ENCODE measurements around the gene NKX6-2. TPM values are rescaled to one million over a fixed set of nuclear protein-coding genes. Genes with fewer than 3 reads are reported as not detected.

Gene NKX6-2
- total and polyA plus RNA-seq, 4 donors, result 0.07 to 7.1 TPM; not detected in 2

GRCh38 chr10:132808383-132809231, 22.7 kb upstream of the NKX6-2 start:
- no peak overlapping the region for H3K27ac ChIP-seq (ENCODE audit: low read depth in 1 of 2, low read length in 2 of 2)
- no peak overlapping the region for H3K4me3 ChIP-seq (ENCODE audit: low read depth in 1 of 3, low read length in 3 of 3)
- no peaks in the 10 kb centered on the region for H3K4me1 ChIP-seq (ENCODE audit: control insufficient read depth in 4 of 4, insufficient read depth in 4 of 4, low read length in 3 of 4)
- H3K9ac ChIP-seq (ENCODE audit: low read depth in 1 of 2, low read length in 2 of 2), result no peak overlapping the region
- no peaks in the 10 kb centered on the region for H3K36me3 ChIP-seq (ENCODE audit: control insufficient read depth in 4 of 4, insufficient read depth in 3 of 4, low read depth in 1 of 4, low read length in 3 of 4)
- peaks cover 0 to 4% (median 0%) of the 10 kb centered on the region in 4 donors for H3K27me3 ChIP-seq (ENCODE audit: control insufficient read depth in 4 of 4, insufficient read depth in 4 of 4, low read length in 3 of 4)
- no peaks in the 10 kb centered on the region for H3K9me3 ChIP-seq (ENCODE audit: control insufficient read depth in 4 of 4, low read length in 3 of 4)
- 69% methylated on average over 42 of the region's 42 CpGs for WGBS
- TF ChIP-seq NR2F2 (IDR thresholded peaks at IDR 0.05) (no peak), RXRA (IDR thresholded peaks at IDR 0.05) (no peak), FOXA1 (IDR thresholded peaks at IDR 0.05) (no peak), JUND (IDR thresholded peaks at IDR 0.05) (no peak), MAX (IDR thresholded peaks at IDR 0.05) (no peak), YY1 (IDR thresholded peaks at IDR 0.05) (no peak), ZBTB33 (IDR thresholded peaks at IDR 0.05) (no peak), SP1 (IDR thresholded peaks at IDR 0.05) (no peak), RAD21 (IDR thresholded peaks at IDR 0.05) (no peak), TAF1 (conservative IDR thresholded peaks at IDR 0.05) (no peak), GABPA (IDR thresholded peaks at IDR 0.05 in 1 of 2, conservative IDR thresholded peaks at IDR 0.05 in 1 of 2) (no peak), ATF3 (IDR thresholded peaks at IDR 0.05) (no peak), FOXA2 (IDR thresholded peaks at IDR 0.05) (no peak)
- TF ChIP-seq, protein P1, sequence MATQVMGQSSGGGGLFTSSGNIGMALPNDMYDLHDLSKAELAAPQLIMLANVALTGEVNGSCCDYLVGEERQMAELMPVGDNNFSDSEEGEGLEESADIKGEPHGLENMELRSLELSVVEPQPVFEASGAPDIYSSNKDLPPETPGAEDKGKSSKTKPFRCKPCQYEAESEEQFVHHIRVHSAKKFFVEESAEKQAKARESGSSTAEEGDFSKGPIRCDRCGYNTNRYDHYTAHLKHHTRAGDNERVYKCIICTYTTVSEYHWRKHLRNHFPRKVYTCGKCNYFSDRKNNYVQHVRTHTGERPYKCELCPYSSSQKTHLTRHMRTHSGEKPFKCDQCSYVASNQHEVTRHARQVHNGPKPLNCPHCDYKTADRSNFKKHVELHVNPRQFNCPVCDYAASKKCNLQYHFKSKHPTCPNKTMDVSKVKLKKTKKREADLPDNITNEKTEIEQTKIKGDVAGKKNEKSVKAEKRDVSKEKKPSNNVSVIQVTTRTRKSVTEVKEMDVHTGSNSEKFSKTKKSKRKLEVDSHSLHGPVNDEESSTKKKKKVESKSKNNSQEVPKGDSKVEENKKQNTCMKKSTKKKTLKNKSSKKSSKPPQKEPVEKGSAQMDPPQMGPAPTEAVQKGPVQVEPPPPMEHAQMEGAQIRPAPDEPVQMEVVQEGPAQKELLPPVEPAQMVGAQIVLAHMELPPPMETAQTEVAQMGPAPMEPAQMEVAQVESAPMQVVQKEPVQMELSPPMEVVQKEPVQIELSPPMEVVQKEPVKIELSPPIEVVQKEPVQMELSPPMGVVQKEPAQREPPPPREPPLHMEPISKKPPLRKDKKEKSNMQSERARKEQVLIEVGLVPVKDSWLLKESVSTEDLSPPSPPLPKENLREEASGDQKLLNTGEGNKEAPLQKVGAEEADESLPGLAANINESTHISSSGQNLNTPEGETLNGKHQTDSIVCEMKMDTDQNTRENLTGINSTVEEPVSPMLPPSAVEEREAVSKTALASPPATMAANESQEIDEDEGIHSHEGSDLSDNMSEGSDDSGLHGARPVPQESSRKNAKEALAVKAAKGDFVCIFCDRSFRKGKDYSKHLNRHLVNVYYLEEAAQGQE (IDR thresholded peaks at IDR 0.05), result no peak
- TF ChIP-seq, protein P2, sequence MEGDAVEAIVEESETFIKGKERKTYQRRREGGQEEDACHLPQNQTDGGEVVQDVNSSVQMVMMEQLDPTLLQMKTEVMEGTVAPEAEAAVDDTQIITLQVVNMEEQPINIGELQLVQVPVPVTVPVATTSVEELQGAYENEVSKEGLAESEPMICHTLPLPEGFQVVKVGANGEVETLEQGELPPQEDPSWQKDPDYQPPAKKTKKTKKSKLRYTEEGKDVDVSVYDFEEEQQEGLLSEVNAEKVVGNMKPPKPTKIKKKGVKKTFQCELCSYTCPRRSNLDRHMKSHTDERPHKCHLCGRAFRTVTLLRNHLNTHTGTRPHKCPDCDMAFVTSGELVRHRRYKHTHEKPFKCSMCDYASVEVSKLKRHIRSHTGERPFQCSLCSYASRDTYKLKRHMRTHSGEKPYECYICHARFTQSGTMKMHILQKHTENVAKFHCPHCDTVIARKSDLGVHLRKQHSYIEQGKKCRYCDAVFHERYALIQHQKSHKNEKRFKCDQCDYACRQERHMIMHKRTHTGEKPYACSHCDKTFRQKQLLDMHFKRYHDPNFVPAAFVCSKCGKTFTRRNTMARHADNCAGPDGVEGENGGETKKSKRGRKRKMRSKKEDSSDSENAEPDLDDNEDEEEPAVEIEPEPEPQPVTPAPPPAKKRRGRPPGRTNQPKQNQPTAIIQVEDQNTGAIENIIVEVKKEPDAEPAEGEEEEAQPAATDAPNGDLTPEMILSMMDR (IDR thresholded peaks at IDR 0.05; ENCODE audit: low read depth, low read length, missing input control), result no peak
- DNase-seq (ENCODE audit: low spot score), result no peak
